Epidermal melanocyte (primary cell): ENCODE measurements around the gene TTYH3.
A peak's percentile ranks its signal among the peaks of the same experiment; 100 is the strongest.
"Not testable (repeated sequence)": the region's sequence is repeated elsewhere in the genome, so short reads cannot be mapped to it uniquely, and the experiment has no call there.

Experiments
- DNase-seq: peaks from one replicate; pipeline ENCODE4 v3.0.0; 2011; ENCODE audit warnings: low spot score; ENCODE audit not compliant: insufficient read length

Gene TTYH3

DNA sequence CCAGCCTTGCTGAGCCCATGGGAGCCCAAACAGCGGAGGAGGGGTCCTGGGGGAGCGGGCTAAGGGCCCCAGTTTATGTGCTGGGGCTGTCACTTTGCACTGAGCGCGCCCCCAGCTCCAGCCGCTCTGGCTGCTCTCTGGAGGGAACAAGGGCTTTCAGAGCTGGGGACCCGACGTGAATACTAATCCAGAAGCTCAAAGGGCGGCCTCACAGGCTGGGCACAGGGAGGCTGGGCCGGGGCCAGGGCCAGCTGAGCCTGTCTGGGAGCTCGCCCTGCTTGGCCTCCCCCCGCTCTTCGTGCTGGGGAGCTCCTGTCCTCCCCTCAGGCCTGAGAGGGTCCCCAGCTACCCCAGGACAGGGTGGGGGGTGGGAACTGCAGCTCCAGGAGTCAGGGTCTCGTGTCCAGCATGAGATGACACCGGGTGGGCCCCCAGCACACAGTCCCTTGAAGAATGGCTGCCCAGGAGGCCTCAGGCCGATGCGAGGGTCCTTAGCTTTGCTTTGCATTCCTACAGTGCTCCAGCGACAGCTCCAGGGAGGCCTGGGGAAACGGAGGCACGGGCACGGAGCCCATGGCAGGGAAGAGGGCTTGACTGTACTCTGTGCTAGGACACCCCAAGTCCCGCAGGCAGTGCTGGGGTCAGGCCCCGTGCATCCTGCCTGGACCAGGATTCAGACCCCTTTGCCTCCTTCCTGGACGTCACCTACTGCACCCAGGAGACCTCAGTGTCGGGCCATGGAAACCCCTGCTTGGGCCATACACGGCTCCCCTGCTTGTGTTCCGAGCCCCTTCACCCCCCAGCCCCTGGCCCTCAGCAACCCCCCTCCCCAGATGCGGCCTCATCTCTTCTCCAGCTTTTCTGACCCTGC is 50.4 kb downstream of the TTYH3 start:
- no peak for DNase-seq

GRCh38 chr7:2684501-2684900 is 52.7 kb downstream of the TTYH3 start:
- no peak for DNase-seq

- no peak for DNase-seq
Measured at GRCh38 chr7:2686101-2686500, 54.3 kb downstream of the TTYH3 start.

- no peak for DNase-seq
Measured at GRCh38 chr7:2687338-2687869, 55.6 kb downstream of the TTYH3 start.

- DNase-seq = no peak
Measured at GRCh38 chr7:2687881-2688318, 56.1 kb downstream of the TTYH3 start, which contains the start of gene AMZ1. TSS of gene AMZ1 (plus strand) at chr7:2688202. CDS start at chr7:2700452, 12,250 bp downstream.

GRCh38 chr7:2688409-2689342 is 56.9 kb downstream of the TTYH3 start:
- peak; percentile 67 for DNase-seq

DNA sequence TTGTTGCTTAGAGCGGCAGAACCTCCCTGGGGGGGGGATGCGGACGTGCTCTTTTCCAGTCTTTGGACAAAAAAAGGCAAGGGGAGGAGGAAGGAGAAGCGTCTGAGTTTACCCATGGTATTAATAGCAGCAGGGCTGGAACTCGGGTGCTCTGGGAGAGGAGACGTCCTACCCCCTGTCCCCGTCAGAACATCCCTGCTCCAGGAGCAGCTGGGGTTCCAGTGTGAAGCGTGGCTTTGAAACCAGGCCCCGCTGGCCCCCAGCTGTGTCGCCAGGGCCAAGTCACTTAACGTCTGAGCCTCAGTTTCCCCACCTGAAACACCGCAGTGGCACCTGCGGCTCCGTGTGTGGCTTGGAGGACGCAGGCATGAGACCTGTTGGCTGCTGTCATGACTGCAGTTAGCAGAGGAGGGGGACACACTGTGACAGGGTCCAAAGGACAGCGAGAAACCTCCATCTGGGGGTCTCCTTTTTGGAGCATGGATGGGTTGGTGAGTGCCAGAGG is 57.6 kb downstream of the TTYH3 start:
- no peak for DNase-seq

- no peak for DNase-seq
Measured at GRCh38 chr7:2689951-2690705, 58.3 kb downstream of the TTYH3 start.

DNA sequence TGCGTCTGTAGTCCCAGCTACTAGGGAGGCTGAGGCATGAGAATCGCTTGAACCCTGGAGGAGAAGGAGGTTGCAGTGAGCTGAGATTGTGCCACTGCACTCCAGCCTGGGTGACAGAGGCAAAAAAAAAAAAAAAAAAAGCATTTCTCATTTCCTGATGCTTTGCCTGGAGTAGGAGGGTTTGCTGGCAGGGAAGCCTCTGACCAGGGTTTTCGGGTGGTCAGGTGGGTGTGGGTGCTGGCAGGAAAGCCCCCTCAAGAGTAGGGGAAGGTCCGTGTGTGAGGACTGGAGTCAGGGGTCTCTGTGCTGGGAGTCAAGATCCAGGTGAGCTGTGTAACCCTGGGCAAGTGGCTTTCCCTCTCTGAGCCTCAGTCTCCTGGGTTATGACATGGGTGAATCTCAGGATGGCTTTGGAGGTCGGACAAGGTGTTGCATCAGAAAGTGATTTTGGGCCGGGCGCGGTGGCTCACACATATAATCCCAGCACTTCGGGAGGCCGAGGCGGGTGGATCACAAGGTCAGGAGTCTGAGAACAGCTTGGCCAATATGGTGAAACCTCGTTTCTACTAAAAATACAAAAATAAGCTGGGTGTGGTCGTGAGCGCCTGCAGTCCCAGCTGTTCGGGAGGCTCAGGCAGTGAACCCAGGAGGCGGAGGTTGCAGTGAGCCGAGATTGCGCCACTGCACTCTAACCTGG is 59.4 kb downstream of the TTYH3 start:
- DNase-seq = no peak

DNA sequence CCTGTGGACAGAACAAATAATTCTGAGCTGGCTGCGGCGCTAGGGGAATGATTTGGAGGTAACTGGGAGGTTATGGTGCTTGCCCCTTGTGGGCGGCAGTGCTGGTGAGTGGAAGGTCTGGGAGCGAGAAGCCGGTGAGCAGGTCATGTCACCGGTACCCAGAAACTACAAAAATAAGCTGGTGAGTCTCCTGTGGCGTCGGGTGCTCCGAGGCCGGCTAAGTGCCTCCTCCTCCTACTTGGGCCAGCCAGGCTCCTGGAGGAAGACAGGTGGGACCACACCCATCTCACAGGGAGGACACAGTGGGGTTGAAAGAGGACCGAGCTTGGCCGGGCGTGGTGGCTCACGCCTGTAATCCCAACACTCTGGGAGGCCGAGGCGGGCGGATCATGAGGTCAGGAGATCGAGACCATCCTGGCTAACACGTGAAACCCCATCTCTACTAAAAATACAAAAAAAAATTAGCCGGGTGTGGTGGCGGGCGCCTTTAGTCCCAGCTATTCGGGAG is 60.2 kb downstream of the TTYH3 start:
- DNase-seq = not testable (repeated sequence)

- no peak for DNase-seq
Measured at GRCh38 chr7:2692543-2692942, 60.8 kb downstream of the TTYH3 start.

DNA sequence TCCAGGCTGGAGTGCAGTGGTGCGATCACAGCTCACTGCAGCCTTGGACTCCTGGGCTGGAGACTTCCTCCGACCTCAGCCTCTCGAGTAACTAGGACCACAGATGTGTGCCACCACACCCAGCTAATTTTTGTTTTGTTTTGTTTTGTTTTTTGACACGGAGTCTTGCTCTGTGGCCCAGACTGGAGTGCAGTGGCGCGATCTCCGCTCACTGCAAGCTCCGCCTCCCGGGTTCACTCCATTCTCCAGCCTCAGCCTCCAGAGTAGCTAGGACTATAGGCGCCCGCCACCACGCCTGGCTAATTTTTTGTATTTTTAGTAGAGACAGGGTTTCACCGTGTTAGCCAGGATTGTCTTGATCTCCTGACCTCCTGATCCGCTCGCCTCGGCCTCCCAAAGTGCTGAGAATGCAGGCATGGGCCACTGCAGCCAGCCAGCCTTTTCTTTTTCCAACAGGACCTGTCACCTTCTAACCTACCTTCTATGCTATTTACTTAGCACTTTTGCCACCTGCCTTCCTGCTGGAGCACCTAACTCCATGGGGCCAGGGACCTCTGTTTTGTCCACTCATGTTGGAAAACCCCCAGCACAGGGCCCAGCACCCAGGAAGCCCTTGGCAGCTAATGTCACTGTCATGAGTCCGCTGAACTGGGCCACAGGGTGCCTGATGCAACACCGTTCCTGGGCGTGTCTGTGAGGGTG is 61.8 kb downstream of the TTYH3 start:
- not testable (repeated sequence) for DNase-seq

GRCh38 chr7:2694122-2694436 is 62.3 kb downstream of the TTYH3 start:
- not testable (repeated sequence) for DNase-seq

- no peak for DNase-seq
Measured at GRCh38 chr7:2698581-2699288, 66.9 kb downstream of the TTYH3 start.

DNA sequence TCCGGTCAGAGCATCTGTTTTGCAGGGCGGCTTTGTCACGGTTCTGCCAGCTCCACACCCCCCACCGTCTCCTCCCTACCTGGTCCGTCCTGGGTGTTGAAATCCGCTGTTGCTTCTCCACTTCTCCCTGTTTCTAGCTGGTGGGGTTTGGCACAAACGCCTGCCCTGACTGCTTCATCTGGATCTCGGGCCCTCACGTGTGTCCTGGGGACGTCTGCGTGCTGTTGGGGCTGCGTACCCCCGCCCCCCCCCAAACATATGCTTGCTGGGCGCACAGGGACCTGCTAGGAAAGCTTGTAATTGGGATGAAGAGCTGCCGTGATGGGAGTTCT is 67.5 kb downstream of the TTYH3 start:
- DNase-seq = no peak

DNA sequence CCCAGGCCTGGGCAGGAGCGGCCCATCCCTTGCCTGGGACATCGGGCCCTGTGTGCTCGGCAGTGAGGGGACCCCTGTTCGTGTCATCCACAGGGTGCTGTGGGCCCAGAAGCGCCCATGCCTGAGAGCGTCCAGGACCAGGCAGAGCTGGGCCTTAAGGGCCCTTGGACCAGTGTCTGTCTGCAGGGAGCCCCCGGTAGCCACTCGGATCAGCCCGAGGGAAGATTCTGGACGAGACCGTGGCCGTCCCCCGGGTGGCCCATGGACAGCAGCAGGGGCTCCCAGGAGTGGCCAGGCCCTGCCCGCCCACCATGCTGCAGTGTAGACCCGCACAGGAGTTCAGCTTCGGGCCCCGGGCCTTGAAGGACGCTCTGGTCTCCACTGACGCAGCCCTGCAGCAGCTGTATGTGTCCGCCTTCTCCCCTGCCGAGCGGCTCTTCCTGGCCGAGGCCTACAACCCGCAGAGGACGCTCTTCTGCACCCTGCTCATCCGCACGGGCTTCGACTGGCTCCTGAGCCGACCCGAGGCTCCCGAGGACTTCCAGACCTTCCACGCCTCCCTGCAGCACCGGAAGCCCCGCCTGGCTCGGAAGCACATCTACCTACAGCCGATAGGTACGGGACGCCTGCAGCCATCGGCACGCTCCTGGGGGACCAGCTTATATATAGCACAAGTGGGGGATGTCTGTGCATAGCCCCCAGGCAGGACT is 68.5 kb downstream of the TTYH3 start:
- no peak for DNase-seq

- DNase-seq = no peak
Measured at GRCh38 chr7:2701424-2701823, 69.6 kb downstream of the TTYH3 start.

DNA sequence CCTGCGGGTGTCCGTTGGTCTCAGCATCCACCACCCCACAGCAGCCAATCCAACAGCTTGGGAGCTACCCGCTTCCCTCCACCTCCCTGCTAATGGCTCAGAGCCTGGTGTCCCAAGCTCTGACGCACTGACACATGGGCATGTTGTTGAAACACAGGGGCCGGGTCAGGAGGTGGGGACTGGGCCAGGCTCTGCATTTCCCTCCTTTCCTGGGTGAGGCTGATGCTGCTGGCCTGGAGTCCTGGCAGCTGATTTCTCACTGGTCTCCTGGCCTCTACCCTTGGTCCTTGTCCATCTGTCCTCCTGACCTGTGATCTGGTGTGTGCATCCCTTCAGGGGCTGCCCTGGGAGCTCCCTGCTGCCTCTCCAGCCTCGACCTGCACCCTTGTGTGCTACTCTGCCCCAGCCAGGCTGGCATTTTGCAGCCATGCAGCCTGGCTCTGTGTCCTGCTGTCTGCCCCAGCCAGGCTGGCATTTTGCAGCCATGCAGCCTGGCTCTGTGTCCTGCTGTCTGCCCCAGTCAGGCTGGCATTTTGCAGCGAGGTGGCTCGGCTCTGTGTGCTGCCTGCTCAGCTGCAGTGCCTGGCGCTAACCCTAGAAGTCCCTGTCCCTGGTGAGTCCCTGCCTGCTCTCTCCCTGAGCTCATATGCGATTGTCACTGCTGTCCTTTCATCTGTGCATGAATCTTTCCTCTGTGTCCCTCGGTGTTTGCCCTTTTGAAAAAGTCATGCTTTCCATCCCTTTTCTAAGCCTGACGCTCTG is 70.2 kb downstream of the TTYH3 start:
- no peak for DNase-seq
